Bronchus fibroblast of lung (primary cell): ENCODE measurements around the gene UMAD1. TPM values are rescaled to one million over a fixed set of nuclear protein-coding genes. Genes with fewer than 3 reads are reported as not detected.

Source experiments
- total RNA-seq: library from RNA; depleted of rRNA; stranded (reverse); fragments of >200 nt; gene quantifications from 2 replicates; pipeline ENCODE4 v1.2.3, GENCODE V29; 2015

Gene UMAD1
- total RNA-seq, result 7.7 and 11.4 TPM in 2 replicates

DNA sequence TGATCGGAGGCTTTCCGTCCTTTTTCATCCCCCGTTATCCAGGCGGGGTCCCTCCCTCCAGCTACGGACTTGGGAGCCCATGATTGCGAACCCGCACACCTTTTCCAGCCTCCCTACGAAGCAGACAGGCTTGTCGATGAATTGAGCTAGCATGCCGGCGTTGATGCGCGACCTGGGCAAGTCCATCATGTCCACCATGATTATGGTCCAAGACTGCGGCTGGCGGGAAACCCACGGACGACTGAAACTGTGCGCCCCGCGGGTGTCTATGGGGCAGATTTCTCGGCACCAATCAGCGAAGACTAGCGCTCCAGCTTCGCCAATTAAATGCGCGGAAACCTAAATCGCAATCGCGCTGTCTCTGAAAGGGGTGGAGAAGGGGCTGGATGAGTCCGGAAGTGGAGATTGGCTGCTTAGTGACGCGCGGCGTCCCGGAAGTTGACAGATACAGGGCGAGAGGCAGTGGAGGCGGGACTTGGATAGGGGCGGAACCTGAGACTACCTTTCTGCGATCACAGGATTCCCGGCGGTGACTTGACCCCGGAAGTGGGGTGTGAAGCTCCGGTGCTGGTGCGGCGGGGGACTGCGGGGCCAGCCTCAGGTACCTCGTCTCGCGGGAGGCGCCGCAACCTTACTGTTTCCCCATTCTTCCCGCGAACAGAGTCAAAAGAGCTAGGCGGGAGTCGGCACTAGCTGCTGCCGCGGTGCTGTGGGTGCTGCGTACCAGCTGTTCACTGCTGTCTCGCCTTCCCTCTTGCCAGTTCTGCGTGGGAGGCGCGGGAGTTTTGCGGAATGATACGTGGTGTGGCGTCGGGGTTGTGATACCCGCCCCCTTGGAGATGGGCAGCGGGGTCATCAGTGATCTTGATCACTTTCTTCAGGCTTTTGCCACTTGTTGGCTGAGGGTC is at the start of gene UMAD1:
Gene UMAD1, plus strand, starts transcription at position 532 of the 908 bp plus-strand sequence. CDS start 32,620 bp downstream, outside the sequence.

GRCh38 chr7:7718492-7718891 is 77.9 kb downstream of the UMAD1 start, which contains the start of gene RPA3:
Gene RPA3 (minus strand): TSS chr7:7718607. CDS start chr7:7640418, 78,189 bp downstream.

Other genes starting within 250 kb of the UMAD1 start
- gene COL28A1, start 104.9 kb upstream of the UMAD1 start, total RNA-seq, result 0.17 TPM in 1 of 2 replicates, not detected in the other
- gene MIOS, start 73.9 kb upstream of the UMAD1 start, total RNA-seq, result 29.6 and 30.8 TPM in 2 replicates
- 54.7 and 64.9 TPM in 2 replicates for gene RPA3, start 77.9 kb downstream of the UMAD1 start, total RNA-seq